Stimulated activated CD8-positive, alpha-beta memory T cell treated with anti-CD3 and anti-CD28 coated beads, Interleukin-15, amount 100 ng/mL, for 1 hour (primary cell): ENCODE measurements around the gene HS6ST2.
"Not testable (repeated sequence)": the region's sequence is repeated elsewhere in the genome, so short reads cannot be mapped to it uniquely, and the experiment has no call there.

Experiments used
- DNase-seq: peaks from one replicate; pipeline ENCODE4 v3.0.0-alpha.2; 2020; ENCODE audit warnings: low read depth

The HS6ST2 gene

DNA sequence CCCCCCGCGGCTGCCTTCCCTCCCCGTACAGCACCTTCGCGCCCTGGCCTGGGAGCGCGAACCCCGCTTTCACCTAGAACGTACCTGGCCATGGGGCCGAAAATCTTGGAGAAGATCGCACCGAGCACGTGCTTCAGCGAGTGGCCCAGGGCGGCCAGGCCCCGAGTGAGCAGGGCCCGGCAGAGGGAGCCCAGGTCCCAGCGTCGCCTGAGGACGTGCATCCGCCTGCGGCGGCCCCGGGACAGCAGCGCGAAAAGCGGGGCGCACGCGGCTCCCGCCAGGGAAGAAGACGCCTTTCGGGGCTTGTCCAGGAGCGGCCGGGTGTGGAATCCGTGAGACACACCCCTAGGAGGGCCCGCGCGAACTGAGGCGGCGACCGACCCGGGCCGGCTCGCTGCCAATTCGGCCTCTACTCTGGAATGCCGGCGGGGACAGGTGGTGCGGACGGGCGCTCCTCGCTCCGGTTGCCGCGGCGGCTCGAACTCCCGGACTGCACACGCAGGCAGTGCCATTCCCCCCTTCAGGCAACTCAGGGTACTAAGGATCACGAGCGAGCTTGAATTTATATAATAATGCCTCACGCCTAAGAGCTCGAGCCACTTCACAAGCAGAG is at the start of gene HS6ST2:
Gene HS6ST2 (minus strand): TSS at position 539 of the 613 bp plus-strand sequence.
- no peak for DNase-seq

- DNase-seq: no peak
These were observed 49.0 kb upstream of the HS6ST2 start for GRCh38 chrX:133007458-133007857.

DNA sequence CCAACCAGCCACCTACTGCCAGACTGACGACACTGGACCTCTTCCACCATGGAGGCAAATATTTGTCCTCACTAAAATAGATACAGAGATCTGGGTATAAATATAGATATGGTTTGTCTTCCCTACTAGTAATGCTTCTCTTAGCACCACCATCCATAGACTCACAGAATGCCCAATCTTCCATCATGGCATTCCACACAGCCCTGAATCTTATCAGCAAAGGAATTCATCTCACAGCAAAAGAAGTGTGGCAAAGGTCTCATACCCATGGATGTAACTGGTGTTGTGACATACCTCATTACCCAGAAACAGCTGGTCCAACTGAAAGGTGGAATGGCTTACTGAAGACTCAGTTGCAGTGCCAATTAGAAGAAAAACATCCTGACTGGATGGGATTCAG is 47.2 kb upstream of the HS6ST2 start:
- no peak for DNase-seq

DNA sequence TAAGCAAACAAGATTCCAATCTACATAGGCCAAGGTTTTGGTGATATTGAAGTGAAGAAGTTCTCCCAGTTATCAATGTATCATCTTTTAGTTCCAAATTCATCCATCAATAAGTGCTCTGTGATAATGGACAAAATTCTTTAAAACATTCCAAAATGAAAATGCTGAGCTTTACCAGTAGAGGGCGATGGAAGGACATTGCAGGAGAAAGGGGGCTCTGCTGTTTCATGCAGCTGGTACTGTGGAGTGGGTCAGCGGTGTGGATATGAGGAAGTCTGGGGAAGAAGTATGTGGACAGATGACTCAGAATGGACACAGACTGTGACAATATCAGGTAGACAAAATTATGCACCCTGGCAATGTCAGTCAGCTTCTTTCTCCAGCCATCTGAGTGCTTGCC is 46.6 kb upstream of the HS6ST2 start:
- no peak for DNase-seq

DNA sequence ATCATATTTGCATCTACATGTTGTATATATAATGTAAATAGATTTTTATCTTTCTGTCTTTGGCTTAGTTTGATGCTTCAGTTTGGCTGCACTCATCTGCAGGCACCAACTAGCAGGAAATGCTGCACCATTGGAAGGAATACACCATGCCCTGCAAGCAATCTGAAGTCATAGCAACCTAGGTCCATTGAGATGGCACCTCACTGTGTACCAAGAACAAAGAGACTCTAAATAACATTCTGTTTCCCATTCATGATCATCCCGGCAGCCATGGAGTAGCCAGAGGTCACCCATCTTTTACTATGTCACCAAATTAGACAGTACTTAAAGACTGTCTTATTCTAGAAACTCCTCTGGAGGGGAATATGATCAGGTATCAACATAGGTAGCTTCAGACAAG is 40.8 kb upstream of the HS6ST2 start:
- no peak for DNase-seq

DNA sequence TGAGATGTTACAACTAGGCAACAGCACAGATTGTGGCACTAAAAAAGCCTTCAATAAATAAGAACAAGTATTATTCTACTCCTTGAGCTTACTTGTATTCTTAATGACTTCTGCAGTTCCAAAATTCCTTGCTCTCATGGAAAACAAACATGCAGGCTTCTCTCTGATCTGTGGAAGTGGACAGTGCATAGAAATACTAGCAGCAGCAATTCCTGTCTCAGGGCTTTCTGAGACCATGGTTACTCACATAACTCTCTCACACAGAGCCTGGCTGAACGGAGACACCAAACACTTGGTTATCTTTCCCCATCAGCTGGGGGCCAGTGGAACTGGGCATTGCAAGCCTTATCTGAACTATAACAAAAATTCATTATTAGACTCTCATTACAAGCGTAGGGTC is 32.4 kb upstream of the HS6ST2 start:
- DNase-seq: no peak

GRCh38 chrX:132986556-132986955 is 28.1 kb upstream of the HS6ST2 start:
- DNase-seq: no peak

- no peak for DNase-seq
These were observed 25.7 kb upstream of the HS6ST2 start for GRCh38 chrX:132984058-132984650.

DNA sequence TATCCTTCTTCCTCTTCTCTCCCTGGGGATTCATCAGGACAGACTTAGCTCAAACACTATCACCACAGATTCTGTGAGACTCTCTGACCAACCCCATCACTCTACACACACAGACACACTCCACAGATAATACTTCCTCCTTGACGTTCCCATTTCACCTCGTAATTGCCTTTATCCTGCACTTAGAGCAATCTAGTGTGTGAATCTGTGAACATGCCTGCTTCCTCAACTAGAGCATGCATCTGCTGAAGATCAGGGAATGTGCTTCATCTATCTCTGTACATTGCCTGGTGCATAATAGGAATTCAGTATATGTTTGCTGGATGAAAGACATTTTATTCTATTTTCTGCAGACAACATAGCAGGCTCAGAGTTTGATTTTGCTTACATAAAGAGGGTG is 25.1 kb upstream of the HS6ST2 start:
- DNase-seq: no peak

DNA sequence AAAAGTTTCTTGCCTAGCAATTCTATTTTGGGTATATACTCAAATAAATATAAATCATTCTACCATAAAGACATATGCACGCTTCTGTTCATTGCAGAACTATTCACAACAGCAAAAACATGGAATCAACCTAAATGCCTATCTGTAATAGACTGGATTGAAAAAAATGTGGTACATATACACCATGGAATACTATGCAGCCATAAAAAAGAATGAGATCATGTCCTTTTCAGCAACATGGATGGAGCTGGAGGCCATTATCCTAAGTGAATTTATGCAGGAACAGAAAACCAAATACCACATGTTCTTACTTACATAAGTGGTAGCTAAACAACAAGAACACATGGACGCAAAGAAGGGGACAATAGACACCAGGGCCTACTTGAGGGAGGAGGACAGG is 21.6 kb upstream of the HS6ST2 start:
- DNase-seq: not testable (repeated sequence)

DNA sequence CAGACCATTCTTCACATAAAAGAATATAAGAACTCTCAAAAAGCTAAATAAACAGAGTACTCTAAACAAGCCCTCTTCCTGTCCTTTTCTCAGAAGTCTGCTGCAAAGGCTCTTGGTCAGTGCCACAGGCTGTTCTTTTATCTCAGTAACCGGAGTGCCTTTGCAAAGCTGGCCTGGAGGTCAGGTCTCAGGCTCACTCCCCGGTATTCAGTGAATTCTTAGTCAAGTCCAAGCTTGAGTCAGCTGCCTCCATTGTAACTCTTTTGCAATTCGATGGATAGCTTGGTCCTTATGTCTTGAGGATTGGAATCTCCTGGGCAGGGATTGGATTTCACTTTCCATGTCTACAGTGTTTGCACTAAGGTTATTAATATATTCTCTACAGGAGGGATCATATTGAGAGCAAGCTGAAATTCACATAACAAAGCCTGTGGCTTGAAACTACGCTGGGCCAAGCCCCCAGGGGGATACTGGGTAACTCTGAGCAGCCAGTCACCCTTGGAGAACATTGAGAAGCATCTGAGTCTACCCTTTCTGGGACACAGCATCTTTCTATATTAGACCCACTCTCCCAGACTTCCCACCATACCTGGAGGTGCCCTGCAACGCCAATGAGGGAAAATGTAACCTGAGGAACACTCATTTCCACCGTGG is 10.0 kb upstream of the HS6ST2 start:
- DNase-seq: no peak

GRCh38 chrX:132967049-132967448 is 8.6 kb upstream of the HS6ST2 start:
- no peak for DNase-seq

DNA sequence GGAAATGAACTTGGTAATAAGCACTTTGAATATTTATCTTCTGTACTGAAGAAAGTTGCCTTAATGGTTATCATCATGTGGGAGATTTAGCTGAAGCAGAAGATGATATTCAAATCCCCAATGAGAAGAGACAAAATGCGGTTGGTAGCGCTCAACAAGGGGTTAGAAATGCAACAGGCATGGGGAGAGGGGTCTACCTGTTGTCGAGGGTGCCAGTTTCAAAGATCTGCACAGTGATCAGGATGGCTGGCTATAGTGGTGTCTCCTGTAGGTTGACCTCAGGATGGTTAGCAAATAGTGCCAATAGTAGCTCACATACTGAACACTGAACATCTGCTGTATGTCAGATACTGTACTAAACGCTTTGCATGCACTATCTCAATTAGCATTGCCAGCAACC is 7.0 kb upstream of the HS6ST2 start:
- no peak for DNase-seq

DNA sequence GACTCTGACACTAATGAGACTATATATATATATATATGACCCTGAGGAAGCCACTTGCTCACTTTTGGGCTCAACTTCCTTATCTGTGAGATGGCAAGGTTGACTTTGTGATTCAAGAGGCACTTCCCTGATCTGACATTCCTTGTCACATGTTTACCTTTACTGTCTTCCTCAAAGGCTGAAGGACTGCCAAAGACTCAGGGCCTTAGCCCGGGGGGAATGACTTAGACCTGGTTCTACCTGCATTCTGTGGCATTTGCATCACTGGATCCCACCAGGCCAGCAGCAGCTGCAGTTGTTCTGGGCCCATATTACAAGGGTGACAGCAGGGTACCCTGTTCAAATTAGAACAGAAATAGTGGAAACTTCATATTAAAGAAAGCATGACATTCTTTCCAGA is 3.1 kb upstream of the HS6ST2 start:
- DNase-seq: no peak

- DNase-seq: no peak
These were observed 978 bp downstream of the HS6ST2 start for GRCh38 chrX:132957211-132958090.

- no peak for DNase-seq
These were observed 1.8 kb downstream of the HS6ST2 start for GRCh38 chrX:132956421-132957210.

DNA sequence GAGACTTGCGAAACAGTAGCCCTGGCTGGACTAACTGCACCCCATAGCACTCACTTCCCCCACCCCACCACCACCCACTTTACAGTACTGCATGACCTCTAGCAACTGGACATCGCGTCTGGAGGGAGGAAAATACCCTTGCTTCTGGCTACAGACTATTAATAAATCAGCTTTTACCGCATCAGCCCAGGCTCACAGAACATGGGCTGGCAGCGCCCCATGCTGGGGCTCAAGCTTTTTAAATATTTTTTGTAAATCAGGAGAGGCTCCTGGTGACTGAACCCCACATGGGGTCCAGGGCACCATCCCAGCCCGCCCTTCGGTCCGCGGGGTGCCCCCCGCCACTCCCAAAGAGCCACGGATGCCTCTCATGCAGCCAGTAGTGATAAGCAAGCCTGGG is 2.7 kb downstream of the HS6ST2 start:
- DNase-seq: no peak

DNA sequence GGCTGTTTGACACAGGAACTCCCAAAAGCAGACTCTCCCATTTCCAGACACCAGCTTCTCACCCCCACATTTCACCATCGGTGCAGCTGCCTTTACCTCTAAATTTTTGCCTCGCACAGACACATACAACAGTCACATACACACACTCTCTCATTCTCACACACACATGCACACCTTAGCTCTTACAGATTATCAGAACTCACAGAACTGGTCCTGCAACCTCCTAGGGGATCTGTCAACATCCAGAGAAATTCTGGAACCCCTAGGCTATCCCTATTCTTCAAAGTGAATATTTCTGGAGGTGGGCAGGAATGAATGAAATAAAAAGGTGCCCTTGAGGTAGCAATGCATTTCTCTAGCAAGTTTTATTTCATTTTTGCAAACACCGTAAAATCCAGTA is 4.1 kb downstream of the HS6ST2 start:
- no peak for DNase-seq

DNA sequence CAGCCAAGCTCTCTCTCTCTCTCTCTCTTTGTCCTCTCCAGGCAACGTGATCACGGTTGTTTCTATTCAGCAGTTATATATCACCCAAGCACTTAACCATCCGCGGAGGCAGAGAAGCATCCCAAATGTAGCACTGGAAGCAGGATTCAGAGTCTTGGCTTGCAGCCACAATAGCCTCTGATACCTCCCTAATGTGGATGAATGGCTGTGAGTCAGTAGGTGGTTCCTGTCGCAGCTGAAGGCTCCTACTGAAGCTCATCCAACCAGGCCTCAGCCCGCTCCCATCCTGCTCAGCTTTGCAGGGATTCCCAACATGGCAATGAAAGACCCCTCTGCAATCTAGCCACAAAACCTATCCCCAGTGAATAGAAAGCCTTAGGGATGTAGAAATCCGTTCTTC is 5.1 kb downstream of the HS6ST2 start:
- no peak for DNase-seq

GRCh38 chrX:132948648-132949260 is 9.7 kb downstream of the HS6ST2 start:
- DNase-seq: no peak

GRCh38 chrX:132945055-132945599 is 13.3 kb downstream of the HS6ST2 start:
- not testable (repeated sequence) for DNase-seq
